ENCODE measurements around the gene DAB2IP. TPM values are rescaled to one million over a fixed set of nuclear protein-coding genes. Genes with fewer than 3 reads are reported as not detected.
A peak's percentile ranks its signal among the peaks of the same experiment; 100 is the strongest.

The DAB2IP gene
- total RNA-seq, 1 donor from 2014 or later, result 67.8 TPM

DNA sequence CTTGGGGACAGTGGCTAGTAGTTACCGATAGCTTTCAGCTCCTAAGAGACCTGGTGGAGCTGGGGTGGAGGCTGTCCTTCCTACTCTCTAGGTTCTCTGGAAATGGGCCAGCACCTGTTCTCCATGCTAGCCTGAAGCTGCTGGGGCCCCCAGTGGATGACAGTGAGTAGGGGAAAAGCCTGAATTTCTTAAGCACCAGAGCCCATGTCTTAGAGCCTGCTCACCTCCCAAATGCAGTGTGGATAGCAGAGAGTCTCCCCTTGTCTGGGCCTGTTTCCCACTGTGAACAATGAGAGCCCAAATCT, 105.8 kb downstream of the DAB2IP start:
- TF ChIP-seq, protein P1, sequence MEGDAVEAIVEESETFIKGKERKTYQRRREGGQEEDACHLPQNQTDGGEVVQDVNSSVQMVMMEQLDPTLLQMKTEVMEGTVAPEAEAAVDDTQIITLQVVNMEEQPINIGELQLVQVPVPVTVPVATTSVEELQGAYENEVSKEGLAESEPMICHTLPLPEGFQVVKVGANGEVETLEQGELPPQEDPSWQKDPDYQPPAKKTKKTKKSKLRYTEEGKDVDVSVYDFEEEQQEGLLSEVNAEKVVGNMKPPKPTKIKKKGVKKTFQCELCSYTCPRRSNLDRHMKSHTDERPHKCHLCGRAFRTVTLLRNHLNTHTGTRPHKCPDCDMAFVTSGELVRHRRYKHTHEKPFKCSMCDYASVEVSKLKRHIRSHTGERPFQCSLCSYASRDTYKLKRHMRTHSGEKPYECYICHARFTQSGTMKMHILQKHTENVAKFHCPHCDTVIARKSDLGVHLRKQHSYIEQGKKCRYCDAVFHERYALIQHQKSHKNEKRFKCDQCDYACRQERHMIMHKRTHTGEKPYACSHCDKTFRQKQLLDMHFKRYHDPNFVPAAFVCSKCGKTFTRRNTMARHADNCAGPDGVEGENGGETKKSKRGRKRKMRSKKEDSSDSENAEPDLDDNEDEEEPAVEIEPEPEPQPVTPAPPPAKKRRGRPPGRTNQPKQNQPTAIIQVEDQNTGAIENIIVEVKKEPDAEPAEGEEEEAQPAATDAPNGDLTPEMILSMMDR (IDR thresholded peaks at IDR 0.05; ENCODE audit: unreplicated experiment), result no peak
- H3K9me3 Mint-ChIP-seq (ENCODE audit: low read depth), result no peaks in the 10 kb centered on the region
- H3K4me3 Mint-ChIP-seq (ENCODE audit: low read depth), result no peak overlapping the region
- H3K36me3 Mint-ChIP-seq (ENCODE audit: insufficient read depth), result peaks cover 5% of the 10 kb centered on the region
- no peaks in the 10 kb centered on the region for H3K27me3 Mint-ChIP-seq
- H3K4me1 Mint-ChIP-seq (ENCODE audit: low read depth), result peaks cover 1% of the 10 kb centered on the region
- DNase-seq (ENCODE audit: low spot score, unreplicated experiment), result no peak
- H3K27ac Mint-ChIP-seq, result no peak overlapping the region

DNA sequence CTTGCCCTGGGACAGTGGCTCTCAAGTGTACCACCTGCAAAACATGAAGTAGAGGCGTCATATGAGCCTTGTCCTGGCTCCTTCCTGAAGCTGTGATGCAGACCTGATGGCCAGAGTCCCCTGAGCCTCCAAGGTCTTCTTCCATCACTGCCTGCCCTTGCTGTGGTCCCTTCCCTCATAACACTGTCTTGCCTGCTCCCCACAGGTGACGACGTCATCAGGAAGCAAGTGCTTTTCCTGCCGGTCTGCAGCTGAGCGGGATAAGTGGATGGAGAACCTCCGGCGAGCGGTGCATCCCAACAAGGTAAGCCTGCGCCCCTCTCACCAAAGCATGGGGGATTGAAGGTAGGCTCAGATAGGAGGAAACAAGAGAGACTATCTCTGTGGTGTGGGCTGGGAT, 107.3 kb downstream of the DAB2IP start:
- Mint-ChIP-seq H3K9me3 (ENCODE audit: low read depth) (no peaks in the 10 kb centered on the region), H3K27ac (no peak overlapping the region), H3K4me1 (ENCODE audit: low read depth) (peaks cover 1% of the 10 kb centered on the region), H3K27me3 (no peaks in the 10 kb centered on the region), H3K4me3 (ENCODE audit: low read depth) (no peak overlapping the region), H3K36me3 (ENCODE audit: insufficient read depth) (peaks cover 5% of the 10 kb centered on the region)
- TF ChIP-seq, protein P1 (IDR thresholded peaks at IDR 0.05; ENCODE audit: unreplicated experiment), result no peak
- DNase-seq (ENCODE audit: low spot score, unreplicated experiment), result no peak

DNA sequence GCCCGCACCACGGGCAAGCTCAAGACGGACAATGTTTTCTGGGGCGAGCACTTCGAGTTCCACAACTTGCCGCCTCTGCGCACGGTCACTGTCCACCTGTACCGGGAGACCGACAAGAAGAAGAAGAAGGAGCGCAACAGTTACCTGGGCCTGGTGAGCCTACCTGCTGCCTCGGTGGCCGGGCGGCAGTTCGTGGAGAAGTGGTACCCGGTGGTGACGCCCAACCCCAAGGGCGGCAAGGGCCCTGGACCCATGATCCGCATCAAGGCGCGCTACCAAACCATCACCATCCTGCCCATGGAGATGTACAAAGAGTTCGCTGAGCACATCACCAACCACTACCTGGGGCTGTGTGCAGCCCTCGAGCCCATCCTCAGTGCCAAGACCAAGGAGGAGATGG, 108.6 kb downstream of the DAB2IP start:
- TF ChIP-seq, protein P1 (IDR thresholded peaks at IDR 0.05; ENCODE audit: unreplicated experiment), result no peak
- Mint-ChIP-seq H3K36me3 (ENCODE audit: insufficient read depth) (peaks cover 10% of the 10 kb centered on the region), H3K4me1 (ENCODE audit: low read depth) (peaks cover 3% of the 10 kb centered on the region), H3K27ac (no peak overlapping the region), H3K9me3 (ENCODE audit: low read depth) (no peaks in the 10 kb centered on the region), H3K4me3 (ENCODE audit: low read depth) (no peak overlapping the region), H3K27me3 (no peaks in the 10 kb centered on the region)
- DNase-seq (ENCODE audit: low spot score, unreplicated experiment), result no peak

DNA sequence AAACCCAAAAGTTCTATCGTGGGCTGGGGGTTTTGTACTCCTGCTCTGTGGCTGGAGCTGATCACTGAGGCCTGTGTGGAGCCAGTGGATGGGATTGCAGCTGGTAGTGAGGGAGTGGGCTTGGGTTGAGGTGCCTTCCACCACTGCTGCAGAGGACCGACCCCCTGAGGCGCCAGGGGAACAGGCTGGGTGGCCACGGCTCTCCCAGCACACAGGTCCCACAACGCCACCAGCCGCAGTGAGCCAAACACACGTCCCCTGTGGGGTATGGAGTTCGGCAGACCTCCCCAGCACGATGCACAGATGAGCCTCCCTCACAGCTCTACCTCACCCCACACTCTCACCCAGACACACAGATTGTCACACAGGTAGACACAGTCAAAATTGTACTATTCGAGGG, 109.1 kb downstream of the DAB2IP start:
- TF ChIP-seq, protein P1 (IDR thresholded peaks at IDR 0.05; ENCODE audit: unreplicated experiment), result no peak
- Mint-ChIP-seq H3K4me3 (ENCODE audit: low read depth) (no peak overlapping the region), H3K27me3 (no peaks in the 10 kb centered on the region), H3K27ac (peak overlapping the region; percentile 38), H3K4me1 (ENCODE audit: low read depth) (peaks cover 3% of the 10 kb centered on the region), H3K36me3 (ENCODE audit: insufficient read depth) (peaks cover 10% of the 10 kb centered on the region), H3K9me3 (ENCODE audit: low read depth) (no peaks in the 10 kb centered on the region)
- DNase-seq (ENCODE audit: low spot score, unreplicated experiment), result no peak

DNA sequence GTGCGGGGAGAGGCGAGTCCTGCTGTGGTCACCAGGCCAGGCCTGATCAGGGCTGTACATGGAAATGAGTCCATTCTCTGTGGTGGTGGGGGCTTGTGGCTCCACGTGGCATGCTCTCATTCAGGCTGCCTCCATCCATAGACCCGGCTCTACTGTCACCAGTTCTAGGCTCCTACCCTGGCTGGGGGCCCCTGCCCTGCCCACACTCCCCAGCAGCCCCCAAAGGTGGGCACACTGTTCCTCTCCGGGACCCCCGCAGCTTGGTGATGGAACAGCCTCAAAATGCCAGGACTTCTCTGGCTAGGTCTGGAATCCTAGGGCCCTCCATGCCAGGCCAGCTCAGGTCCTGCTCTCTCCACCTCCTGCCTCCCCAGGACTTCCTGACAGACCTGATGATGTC, 111.7 kb downstream of the DAB2IP start:
- TF ChIP-seq, protein P1 (IDR thresholded peaks at IDR 0.05; ENCODE audit: unreplicated experiment), result no peak
- peaks cover 20% of the 10 kb centered on the region for H3K36me3 Mint-ChIP-seq (ENCODE audit: insufficient read depth)
- no peaks in the 10 kb centered on the region for H3K9me3 Mint-ChIP-seq (ENCODE audit: low read depth)
- H3K27me3 Mint-ChIP-seq, result no peaks in the 10 kb centered on the region
- H3K4me3 Mint-ChIP-seq (ENCODE audit: low read depth), result no peak overlapping the region
- peaks cover 2% of the 10 kb centered on the region for H3K4me1 Mint-ChIP-seq (ENCODE audit: low read depth)
- no peak for DNase-seq (ENCODE audit: low spot score, unreplicated experiment)
- H3K27ac Mint-ChIP-seq, result no peak overlapping the region
